HepG2 (cell line): ENCODE measurements around the gene TEX30. TPM values are rescaled to one million over a fixed set of nuclear protein-coding genes. Genes with fewer than 3 reads are reported as not detected.

ENCODE experiments used
- ATAC-seq: fragments of 200-7000 bp; cut with Tn5 transposase; 3 replicates; pipeline ENCODE4 v1.9.1; 2020; ENCODE audit warnings: mild to moderate bottlenecking, moderate library complexity
- BruUV-seq: library from RNA; stranded (reverse); fragments of 400-500 nt; replicated peaks from 2 replicates; lab custom pipeline; 2021; lab: Mats Ljungman, UMichigan
- CTCF ChIA-PET: fragments of 300-600 bp; formaldehyde crosslinking; extraction: SDS; loops from one replicate; lab custom pipeline; 2021; ENCODE audit warnings: low total read pairs, inconsistent platforms, low intra/inter-chr PET ratio; lab: Yijun Ruan, JAX
- POLR2A ChIA-PET: fragments of 350-600 bp; sonication (Branson Sonifier 250); formaldehyde crosslinking; loops from one replicate; lab custom pipeline; 2020; ENCODE audit warnings: antibody characterized with exemption, inconsistent platforms; lab: Yijun Ruan, JAX
- DNase-seq: peaks from one replicate; pipeline ENCODE4 v3.0.0-alpha.2; 2015; ENCODE audit warnings: low spot score
- FAIRE-seq: peaks from 3 replicates; lab custom pipeline; 2011; peaks lifted over from hg19 to GRCh38; lab: Jason Lieb, UNC
- H2AFZ ChIP-seq: one replicate; pipeline ENCODE4 v1.6.1; 2011; ENCODE audit warnings: low read length, inconsistent platforms
- H3K27ac ChIP-seq: fragments of 300-600 bp; 3 replicates; pipeline ENCODE4 v1.8.0; 2011; ENCODE audit warnings: mixed run types, mild to moderate bottlenecking, mixed read lengths, low read length, inconsistent platforms; ENCODE audit not compliant: insufficient read depth; ENCODE audit errors: extremely low read length
- H3K27me3 ChIP-seq, 2 experiments: fragments of 200-600 bp in 1 of 2; 2 replicates in 1 of 2; 3 replicates in 1 of 2; pipeline versions ENCODE4 v1.6.0 to v1.8.0; 2011; ENCODE audit warnings: low read length in 2 of 2, mild to moderate bottlenecking in 2 of 2, moderate library complexity in 2 of 2, inconsistent platforms in 1 of 2; ENCODE audit not compliant: insufficient read depth in 2 of 2, control insufficient read depth in 1 of 2
- H3K36me3 ChIP-seq, 2 experiments: fragments of 200-600 bp in 1 of 2; replicated peaks in 1 of 2; 2 replicates in 1 of 2; 3 replicates in 1 of 2; pipeline versions ENCODE4 v1.5.1 to v1.8.0; 2011; ENCODE audit warnings: low read length in 2 of 2, inconsistent platforms in 1 of 2; ENCODE audit not compliant: insufficient read depth in 2 of 2, control insufficient read depth in 1 of 2
- H3K4me1 ChIP-seq: 2 replicates; pipeline ENCODE4 v1.5.1; 2012; ENCODE audit warnings: low read length, inconsistent platforms; ENCODE audit not compliant: insufficient read depth
- H3K4me2 ChIP-seq: 2 replicates; pipeline ENCODE4 v1.6.0; 2011; ENCODE audit warnings: low read depth, low read length, inconsistent platforms
- H3K4me3 ChIP-seq, 3 experiments: fragments of 200-600 bp in 1 of 3; sonication (generic), shearing (Covaris generic) in 1 of 3; replicated peaks in 1 of 3; 2 replicates each; pipeline ENCODE4 v1.5.1; 2011 to 2016; ENCODE audit warnings: low read length in 3 of 3, inconsistent platforms in 2 of 3, low read depth in 2 of 3, mild to moderate bottlenecking in 2 of 3, control low read depth in 1 of 3, mixed read lengths in 1 of 3; ENCODE audit not compliant: insufficient read depth in 1 of 3
- H3K79me2 ChIP-seq: one replicate; pipeline ENCODE4 v1.6.1; 2011; ENCODE audit warnings: low read length, inconsistent platforms; ENCODE audit not compliant: insufficient read depth
- H3K9ac ChIP-seq: 2 replicates; pipeline ENCODE4 v1.6.0; 2011; ENCODE audit warnings: mild to moderate bottlenecking, low read depth, low read length, inconsistent platforms; ENCODE audit not compliant: insufficient read depth
- H3K9me3 ChIP-seq: 2 replicates; pipeline ENCODE4 v1.5.1; 2012; ENCODE audit warnings: mild to moderate bottlenecking, low read length
- H4K20me1 ChIP-seq: 2 replicates; pipeline ENCODE4 v1.6.0; 2011; ENCODE audit warnings: inconsistent platforms, mild to moderate bottlenecking, low read length, moderate library complexity; ENCODE audit not compliant: insufficient read depth
- CBX1 ChIP-seq: IDR thresholded peaks from one replicate; pipeline ENCODE4 v1.6.1; 2016; ENCODE audit warnings: antibody characterized with exemption, low read depth
- DDIT3 ChIP-seq: sonication (generic); formaldehyde crosslinking; IDR thresholded peaks from 2 replicates; pipeline ENCODE4 v1.4.0; 2020; ENCODE audit warnings: mild to moderate bottlenecking, missing genetic modification reagents
- FOXC1 ChIP-seq: sonication (generic); formaldehyde crosslinking; IDR thresholded peaks from 2 replicates; pipeline ENCODE4 v1.8.0; 2022; ENCODE audit warnings: mild to moderate bottlenecking, missing genetic modification reagents, borderline replicate concordance
- HBP1 ChIP-seq: IDR thresholded peaks from 2 replicates; pipeline ENCODE4 v1.6.1; 2016; ENCODE audit warnings: low read depth, control low read depth
- KLF11 ChIP-seq: IDR thresholded peaks from 2 replicates; pipeline ENCODE4 v1.6.1; 2016; ENCODE audit warnings: missing compliant biosample characterization
- NFYC ChIP-seq: IDR thresholded peaks from 2 replicates; pipeline ENCODE4 v1.6.1; 2016; ENCODE audit warnings: missing genetic modification reagents, missing compliant biosample characterization
- NR2F2 ChIP-seq: IDR thresholded peaks from 2 replicates; pipeline ENCODE4 v1.6.1; 2012; ENCODE audit warnings: low read depth, inconsistent platforms, borderline replicate concordance
- TCF7L2 ChIP-seq: IDR thresholded peaks from 2 replicates; pipeline ENCODE4 v1.6.1; 2011; ENCODE audit warnings: mild to moderate bottlenecking, low read depth, low read length, moderate library complexity
- ZFP62 ChIP-seq: sonication (generic); formaldehyde crosslinking; IDR thresholded peaks from 2 replicates; pipeline ENCODE4 v1.4.0; 2020; ENCODE audit warnings: missing genetic modification reagents
- ZNF101 ChIP-seq: sonication (generic); formaldehyde crosslinking; IDR thresholded peaks from 2 replicates; pipeline ENCODE4 v1.4.0; 2020; ENCODE audit warnings: mild to moderate bottlenecking, low read depth, missing genetic modification reagents, borderline replicate concordance
- ZNF20 ChIP-seq: sonication (generic); formaldehyde crosslinking; IDR thresholded peaks from 2 replicates; pipeline ENCODE4 v1.4.0; 2020; ENCODE audit warnings: mild to moderate bottlenecking, moderate library complexity, missing genetic modification reagents
- ZNF598 ChIP-seq: sonication (generic); formaldehyde crosslinking; IDR thresholded peaks from 2 replicates; pipeline ENCODE4 v1.5.1; 2020; ENCODE audit warnings: mild to moderate bottlenecking, missing genetic modification reagents, borderline replicate concordance
- ZNF609 ChIP-seq: sonication (generic); formaldehyde crosslinking; IDR thresholded peaks from 2 replicates; pipeline ENCODE4 v1.4.0; 2020; ENCODE audit warnings: mild to moderate bottlenecking, missing genetic modification reagents, borderline replicate concordance
- WGBS: methylation state at CpG from one replicate; pipeline ENCODE4 v1.1.6; 2017; ENCODE audit warnings: low lambda C conversion rate; 5-methylcytosine and 5-hydroxymethylcytosine counted together
- in situ Hi-C: cut with HindIII; loops from 2 replicates; pipeline ENCODE4 v1.10.0; 2017; ENCODE audit warnings: low pct_unique_long_range_greater_than_20kb; ENCODE audit not compliant: extremely low pct_ligation_motif_present
- intact Hi-C: fragments of 100-400 bp; cut with micrococcal nuclease; formaldehyde crosslinking; loops from one replicate; pipeline ENCODE4 v1.10.0; 2022; ENCODE audit not compliant: unreplicated experiment
- polyA plus RNA-seq, 8 experiments: library from polyadenylated mRNA; depleted of rRNA in 3 of 8; stranded (reverse) in 7 of 8; unstranded in 1 of 8; fragments of >200 nt; fragmentation: Illumina TruSeq in 4 of 8; extraction: Trizol in 4 of 8; gene quantifications; 2 replicates each; pipeline versions ENCODE4 v1.2.1 to v1.2.3, GENCODE V29; 2011 to 2016; ENCODE audit warnings: low read depth in 4 of 8, missing spikeins in 1 of 8, mixed read lengths in 1 of 8; ENCODE audit not compliant: insufficient read depth in 1 of 8
- total RNA-seq, 5 experiments: library from RNA; depleted of rRNA; stranded (reverse); fragments of >200 nt; fragmentation: Illumina TruSeq; extraction: Trizol; gene quantifications; 2 replicates each; pipeline ENCODE4 v1.2.3, GENCODE V29; 2016; ENCODE audit warnings: low read depth in 1 of 5
- TF ChIP-seq, protein P1 (sequence below): sonication (generic); formaldehyde crosslinking; IDR thresholded peaks from 2 replicates; pipeline ENCODE4 v1.4.0; 2020; ENCODE audit warnings: missing genetic modification reagents, mild to moderate bottlenecking, borderline replicate concordance

Gene TEX30
- total and polyA plus RNA-seq, 2 of the 13 experiments (the other 11 are each of a cell fraction or from before 2014, with no cell fraction given), result 0.60 to 1.2 TPM

- FAIRE-seq (no peak), ATAC-seq (no peak), DNase-seq (no peak)
- Histone ChIP-seq H3K27me3 (no peaks in the 10 kb centered on the region), H4K20me1 (no peaks in the 10 kb centered on the region), H3K4me3 (no peak overlapping the region), H3K4me2 (no peak overlapping the region), H3K9ac (no peak overlapping the region), H3K4me1 (no peaks in the 10 kb centered on the region), H3K9me3 (no peaks in the 10 kb centered on the region; the same call in 1 of the 2 replicates), H3K36me3 (0 out of 5 replicates have a peak, but pooled peaks cover 0 to 3% of the 10 kb centered on the region in 2 experiments), H3K27ac (no peak overlapping the region), H3K79me2 (no peaks in the 10 kb centered on the region), H2AFZ (no peak overlapping the region)
- CTCF ChIA-PET, result no interaction called here
- POLR2A ChIA-PET, result no interaction called here
- in situ Hi-C loops (no loop called here), intact Hi-C loops (no loop called here)
- BruUV-seq, result no TSS peak
- 85% methylated on average over 5 of the region's 5 CpGs for WGBS
- TF ChIP-seq NR2F2, result no peak
- no peak for TF ChIP-seq DDIT3 (CRISPR knock-in tag)
- TF ChIP-seq NFYC, result no peak
- TF ChIP-seq CBX1, result no peak
- no peak for TF ChIP-seq TCF7L2
- no peak for TF ChIP-seq ZNF598
- no peak for TF ChIP-seq KLF11 (CRISPR knock-in tag)
- TF ChIP-seq ZNF20 (CRISPR knock-in tag), result no peak
- TF ChIP-seq FOXC1 (CRISPR knock-in tag), result no peak
- no peak for TF ChIP-seq ZNF609 (CRISPR knock-in tag)
- TF ChIP-seq ZFP62 (CRISPR knock-in tag), result no peak
- TF ChIP-seq HBP1, result no peak
- TF ChIP-seq, protein P1, sequence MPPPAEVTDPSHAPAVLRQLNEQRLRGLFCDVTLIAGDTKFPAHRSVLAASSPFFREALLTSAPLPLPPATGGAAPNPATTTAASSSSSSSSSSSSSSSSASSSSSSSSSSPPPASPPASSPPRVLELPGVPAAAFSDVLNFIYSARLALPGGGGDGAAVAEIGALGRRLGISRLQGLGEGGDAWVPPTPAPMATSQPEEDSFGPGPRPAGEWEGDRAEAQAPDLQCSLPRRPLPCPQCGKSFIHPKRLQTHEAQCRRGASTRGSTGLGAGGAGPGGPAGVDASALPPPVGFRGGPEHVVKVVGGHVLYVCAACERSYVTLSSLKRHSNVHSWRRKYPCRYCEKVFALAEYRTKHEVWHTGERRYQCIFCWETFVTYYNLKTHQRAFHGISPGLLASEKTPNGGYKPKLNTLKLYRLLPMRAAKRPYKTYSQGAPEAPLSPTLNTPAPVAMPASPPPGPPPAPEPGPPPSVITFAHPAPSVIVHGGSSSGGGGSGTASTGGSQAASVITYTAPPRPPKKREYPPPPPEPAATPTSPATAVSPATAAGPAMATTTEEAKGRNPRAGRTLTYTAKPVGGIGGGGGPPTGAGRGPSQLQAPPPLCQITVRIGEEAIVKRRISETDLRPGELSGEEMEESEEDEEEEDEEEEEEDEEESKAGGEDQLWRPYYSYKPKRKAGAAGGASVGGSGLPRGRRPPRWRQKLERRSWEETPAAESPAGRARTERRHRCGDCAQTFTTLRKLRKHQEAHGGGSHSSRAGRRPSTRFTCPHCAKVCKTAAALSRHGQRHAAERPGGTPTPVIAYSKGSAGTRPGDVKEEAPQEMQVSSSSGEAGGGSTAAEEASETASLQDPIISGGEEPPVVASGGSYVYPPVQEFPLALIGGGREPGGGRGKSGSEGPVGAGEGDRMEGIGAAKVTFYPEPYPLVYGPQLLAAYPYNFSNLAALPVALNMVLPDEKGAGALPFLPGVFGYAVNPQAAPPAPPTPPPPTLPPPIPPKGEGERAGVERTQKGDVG (CRISPR knock-in tag), result no peak
- no peak for TF ChIP-seq ZNF101
These were observed 6.0 kb upstream of the TEX30 start for GRCh38 chr13:102779436-102780159.
